Gastroesophageal sphincter (tissue), 3 donors: ENCODE results near the gene TOP1.

ENCODE experiments used
- CTCF ChIP-seq, 4 experiments: fragments of 200-600 bp in 2 of 4; fragments of 450-650 bp in 2 of 4; sonication (generic) in 1 of 4; IDR thresholded peaks; one replicate each; pipeline ENCODE4 v1.5.1; 2017 to 2019; ENCODE audit warnings: antibody characterized with exemption in 4 of 4, mild to moderate bottlenecking in 2 of 4, moderate library complexity in 2 of 4
- POLR2A ChIP-seq, 2 donors: fragments of 450-650 bp; IDR thresholded peaks; one replicate each; pipeline ENCODE4 v1.6.1; 2017; ENCODE audit warnings: antibody characterized with exemption in 2 of 2, mild to moderate bottlenecking in 2 of 2, moderate library complexity in 1 of 2
- POLR2AphosphoS5 ChIP-seq: sonication (generic); formaldehyde crosslinking; IDR thresholded peaks from one replicate; pipeline ENCODE4 v1.6.1; 2017; ENCODE audit warnings: antibody characterized with exemption

DNA sequence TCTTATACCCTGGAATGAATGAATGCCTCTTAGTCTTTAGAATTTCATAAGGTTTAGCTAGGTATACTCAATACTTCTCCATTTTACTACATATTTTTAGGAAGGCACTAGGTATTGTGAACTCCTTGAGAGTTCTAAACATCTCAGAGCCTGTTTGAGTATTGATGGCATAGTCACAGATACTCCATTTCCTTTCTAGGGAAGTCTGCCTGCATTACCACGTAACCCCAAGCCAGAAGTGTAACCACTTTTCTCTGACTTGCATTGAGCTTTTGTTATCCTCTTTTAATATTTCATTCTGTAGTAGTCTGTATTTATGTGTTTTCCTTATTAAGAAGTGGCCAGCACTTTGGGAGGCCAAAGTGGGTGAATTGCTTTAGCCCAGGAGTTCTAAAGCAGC lies 12.2 kb downstream of the TOP1 start:
- TF ChIP-seq POLR2AphosphoS5: no peak
- TF ChIP-seq CTCF (IDR thresholded peaks at IDR 0.05): no peak
- no peak for TF ChIP-seq POLR2A (IDR thresholded peaks at IDR 0.05)
